ENCODE measurements around the gene JUND.

The JUND gene

DNA sequence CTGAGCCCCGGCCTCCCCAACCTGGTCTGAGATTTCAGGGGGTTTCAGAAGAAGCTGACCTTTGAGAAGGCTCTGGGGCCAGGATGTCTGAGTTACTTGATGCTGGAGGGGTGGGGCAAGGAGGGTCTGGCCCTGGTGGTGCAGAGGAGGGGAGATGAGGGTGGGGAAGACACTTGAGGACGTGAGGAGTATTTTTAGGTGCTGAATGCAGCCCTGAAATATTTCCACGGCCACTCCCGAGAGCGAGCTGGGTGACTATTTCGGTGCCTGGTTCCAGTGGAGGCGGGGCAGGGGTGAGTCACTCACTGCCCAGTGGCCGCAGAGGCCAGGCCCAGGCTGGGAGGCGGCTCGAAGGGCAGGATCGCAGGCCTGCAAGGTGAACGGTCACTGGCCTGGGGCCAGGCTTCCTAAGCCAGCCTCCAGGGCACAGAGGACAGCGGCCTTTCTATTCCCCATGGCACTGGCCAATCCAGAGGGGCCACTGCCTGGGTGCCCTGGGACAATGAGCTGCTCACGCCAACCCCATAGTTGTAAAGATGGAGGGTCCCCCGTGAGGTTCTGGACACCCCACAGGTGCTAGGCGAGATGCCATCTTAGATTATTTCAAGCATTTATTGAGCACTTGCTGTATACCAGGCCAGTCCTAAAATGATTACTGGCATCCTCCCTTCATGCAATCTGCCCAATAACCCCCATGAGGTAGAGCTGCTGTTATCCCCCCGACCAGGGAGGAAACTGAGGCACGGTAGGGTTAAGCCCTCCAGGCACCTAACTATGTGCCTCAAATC is 19.7 kb upstream of the JUND start:
- DNase-seq (ENCODE audit: low spot score), result no peak
- TF ChIP-seq, protein P1, sequence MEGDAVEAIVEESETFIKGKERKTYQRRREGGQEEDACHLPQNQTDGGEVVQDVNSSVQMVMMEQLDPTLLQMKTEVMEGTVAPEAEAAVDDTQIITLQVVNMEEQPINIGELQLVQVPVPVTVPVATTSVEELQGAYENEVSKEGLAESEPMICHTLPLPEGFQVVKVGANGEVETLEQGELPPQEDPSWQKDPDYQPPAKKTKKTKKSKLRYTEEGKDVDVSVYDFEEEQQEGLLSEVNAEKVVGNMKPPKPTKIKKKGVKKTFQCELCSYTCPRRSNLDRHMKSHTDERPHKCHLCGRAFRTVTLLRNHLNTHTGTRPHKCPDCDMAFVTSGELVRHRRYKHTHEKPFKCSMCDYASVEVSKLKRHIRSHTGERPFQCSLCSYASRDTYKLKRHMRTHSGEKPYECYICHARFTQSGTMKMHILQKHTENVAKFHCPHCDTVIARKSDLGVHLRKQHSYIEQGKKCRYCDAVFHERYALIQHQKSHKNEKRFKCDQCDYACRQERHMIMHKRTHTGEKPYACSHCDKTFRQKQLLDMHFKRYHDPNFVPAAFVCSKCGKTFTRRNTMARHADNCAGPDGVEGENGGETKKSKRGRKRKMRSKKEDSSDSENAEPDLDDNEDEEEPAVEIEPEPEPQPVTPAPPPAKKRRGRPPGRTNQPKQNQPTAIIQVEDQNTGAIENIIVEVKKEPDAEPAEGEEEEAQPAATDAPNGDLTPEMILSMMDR (IDR thresholded peaks at IDR 0.05; ENCODE audit: extremely low read depth, missing control alignments), result no peak

DNA sequence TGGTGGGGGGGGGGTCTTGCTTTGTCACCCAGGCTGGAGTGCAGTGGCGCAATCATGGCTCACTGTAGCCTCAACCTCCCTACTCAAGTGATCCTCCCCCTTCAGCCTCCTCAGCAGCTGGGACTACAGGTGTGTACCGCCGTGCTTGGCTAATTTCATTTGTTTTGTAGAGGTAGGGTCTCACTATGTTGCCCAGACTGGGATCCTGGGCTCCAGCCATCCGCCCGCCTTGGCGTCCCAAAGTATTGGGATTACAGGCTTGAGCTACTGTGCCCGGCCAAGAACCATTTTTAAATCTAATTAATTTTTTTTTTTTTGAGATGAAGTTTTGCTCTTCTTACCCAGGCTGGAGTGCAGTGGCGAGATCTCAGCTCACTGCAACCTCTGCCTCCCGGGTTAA is 18.2 kb upstream of the JUND start:
- TF ChIP-seq, protein P1 (IDR thresholded peaks at IDR 0.05; ENCODE audit: extremely low read depth, missing control alignments), result no peak

DNA sequence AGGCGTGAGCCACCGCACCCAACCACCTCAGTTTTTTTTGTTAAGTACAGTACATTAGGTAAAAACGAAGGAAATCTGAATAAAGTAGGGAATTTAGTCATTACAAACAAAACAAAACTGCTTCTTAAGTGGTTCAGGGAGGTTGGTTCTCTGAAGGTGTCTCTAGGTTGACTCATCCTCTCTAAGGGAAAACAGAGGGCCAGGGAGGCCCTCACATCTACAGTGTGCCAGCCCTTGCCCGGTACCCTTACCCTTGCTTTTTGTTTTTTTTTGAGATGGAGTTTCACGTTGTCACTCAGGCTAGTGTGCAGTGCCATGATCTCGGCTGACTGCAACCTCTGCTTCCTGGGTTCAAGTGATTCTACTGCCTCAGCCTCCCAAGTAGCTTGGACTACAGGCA is 17.2 kb upstream of the JUND start:
- no peak for DNase-seq (ENCODE audit: low spot score)
- TF ChIP-seq, protein P1 (IDR thresholded peaks at IDR 0.05; ENCODE audit: extremely low read depth, missing control alignments), result no peak

More for the DNA sequence above, 18.2 kb upstream of the JUND start:
- DNase-seq (ENCODE audit: low spot score), result no peak

DNA sequence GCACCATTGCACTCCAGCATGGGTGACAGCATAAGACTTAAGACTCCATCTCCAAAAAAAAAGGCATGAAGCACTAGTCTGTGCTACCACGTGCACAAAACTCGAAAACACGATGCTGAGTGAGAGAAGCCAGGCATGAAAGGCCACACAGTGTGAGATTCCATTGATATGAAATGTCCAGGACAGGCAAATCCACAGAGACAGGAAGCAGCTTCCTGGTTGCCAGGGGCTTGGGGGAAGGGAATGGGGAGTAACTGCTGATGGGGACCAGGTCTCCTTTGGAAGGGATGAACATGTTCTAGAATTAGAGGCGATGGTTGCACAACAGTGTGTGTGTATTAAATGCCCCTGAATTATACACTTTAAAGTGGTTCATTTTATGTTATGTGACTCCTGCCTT is 15.9 kb upstream of the JUND start:
- DNase-seq (ENCODE audit: low spot score), result no peak
- TF ChIP-seq, protein P1 (IDR thresholded peaks at IDR 0.05; ENCODE audit: extremely low read depth, missing control alignments), result no peak

DNA sequence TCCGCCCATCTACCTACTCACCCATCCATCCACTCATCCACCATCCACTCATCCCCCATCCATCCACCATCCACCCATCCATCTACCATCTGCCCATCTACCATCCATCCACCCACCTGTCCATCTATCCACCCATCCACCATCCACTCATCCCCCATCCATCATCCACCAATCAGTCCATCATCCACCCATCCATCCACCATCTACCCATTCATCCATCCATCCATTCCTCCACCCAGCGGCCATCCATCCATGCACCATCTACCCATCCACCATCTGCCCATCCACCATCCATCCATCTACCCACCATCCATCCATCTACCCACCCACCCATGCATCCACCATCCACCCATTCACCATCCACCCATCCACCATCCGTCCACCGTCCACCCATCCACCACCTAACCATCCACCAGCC is 13.6 kb upstream of the JUND start:
- no peak for DNase-seq (ENCODE audit: low spot score)
- TF ChIP-seq, protein P1 (IDR thresholded peaks at IDR 0.05; ENCODE audit: extremely low read depth, missing control alignments), result no peak

DNA sequence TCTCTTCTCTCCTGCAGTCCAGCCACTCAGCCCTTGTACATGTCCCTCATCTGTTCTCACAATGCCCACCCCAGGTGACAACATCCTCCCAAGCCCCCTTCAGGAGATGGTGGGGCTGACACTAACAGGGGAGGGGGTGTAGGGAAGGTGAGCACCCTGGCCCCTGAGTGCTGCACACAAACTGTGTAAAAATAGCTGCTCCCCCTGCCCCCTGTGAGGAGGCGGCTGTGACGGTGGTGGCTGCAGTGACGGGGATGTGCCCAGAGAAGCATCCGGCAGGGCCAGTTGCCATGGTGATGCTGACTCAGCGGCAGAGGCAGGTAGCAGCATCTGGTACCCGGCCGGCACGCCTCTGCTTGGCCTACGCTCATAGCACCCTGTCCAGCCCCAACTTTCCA is 13.0 kb upstream of the JUND start:
- no peak for DNase-seq (ENCODE audit: low spot score)

More for the DNA sequence above, 13.0 kb upstream of the JUND start:
- TF ChIP-seq, protein P1 (IDR thresholded peaks at IDR 0.05; ENCODE audit: extremely low read depth, missing control alignments), result no peak
